Right lobe of liver (tissue), 6 donors: ENCODE data around the gene CNOT4. TPM values are rescaled to one million over a fixed set of nuclear protein-coding genes. Genes with fewer than 3 reads are reported as not detected.
A peak's percentile ranks its signal among the peaks of the same experiment; 100 is the strongest.

Experiments
- ATAC-seq, 4 donors: fragments of 200-7000 bp; cut with Tn5 transposase; one replicate each; pipeline ENCODE4 v1.9.1; 2020; ENCODE audit warnings: mild to moderate bottlenecking in 4 of 4, moderate library complexity in 4 of 4
- DNase-seq, 3 donors: peaks; one replicate each; pipeline ENCODE4 v3.0.0-alpha.2; 2020
- H3K27ac ChIP-seq, 3 donors: fragments of 200-600 bp; one replicate each; pipeline ENCODE4 v1.8.0; 2022
- H3K27me3 ChIP-seq, 2 donors: fragments of 200-600 bp; one replicate each; pipeline ENCODE4 v1.8.0; 2022
- H3K36me3 ChIP-seq, 4 donors: fragments of 200-600 bp; sonication (generic) in 1 of 4; one replicate each; pipeline versions ENCODE4 v1.5.1 to v1.8.0; 2017 to 2022; ENCODE audit warnings: control low read depth in 1 of 4
- H3K4me1 ChIP-seq, 4 donors: fragments of 200-600 bp; sonication (generic) in 1 of 4; one replicate each; pipeline versions ENCODE4 v1.5.1 to v1.8.0; 2017 to 2022; ENCODE audit warnings: control low read depth in 1 of 4
- H3K4me3 ChIP-seq, 3 donors: fragments of 200-600 bp; one replicate each; pipeline ENCODE4 v1.8.0; 2022
- H3K9me3 ChIP-seq, 4 donors: fragments of 200-600 bp; sonication (generic) in 1 of 4; one replicate each; pipeline versions ENCODE4 v1.5.1 to v1.8.0; 2017 to 2022; ENCODE audit warnings: control low read depth in 1 of 4
- CTCF ChIP-seq, 4 donors: fragments of 200-600 bp in 3 of 4; fragments of 450-650 bp in 1 of 4; IDR thresholded peaks; one replicate each; pipeline versions ENCODE4 v1.5.1 to v1.8.0; 2016 to 2022; ENCODE audit warnings: antibody characterized with exemption in 4 of 4, mild to moderate bottlenecking in 2 of 4
- POLR2A ChIP-seq: fragments of 450-650 bp; IDR thresholded peaks from one replicate; pipeline ENCODE4 v1.6.1; 2017; ENCODE audit warnings: antibody characterized with exemption, mild to moderate bottlenecking
- WGBS: methylation state at CpG from one replicate; pipeline ENCODE4 v1.1.6; 2018; ENCODE audit warnings: low coverage, low lambda C conversion rate; ENCODE audit not compliant: insufficient coverage; ENCODE audit errors: missing lambda C conversion rate; 5-methylcytosine and 5-hydroxymethylcytosine counted together
- intact Hi-C, 2 donors: fragments of 100-400 bp; cut with DNase I; formaldehyde crosslinking; loops; one replicate each; pipeline versions ENCODE4 v1.11.2 to v1.14.1; 2022
- total RNA-seq, 6 experiments: library from RNA; depleted of rRNA in 2 of 6; stranded (reverse); fragments of >200 nt in 2 of 6; fragmentation: NEBNext Ultra II Directional in 3 of 6; extraction: Animal tissue kit (Norgen Biotek cat#: 25700) in 3 of 6; gene quantifications; one replicate each; pipeline versions ENCODE4 v1.1.0 to v1.2.4, GENCODE V29; 2016 to 2023
- donor health status: DM: no; HTN: yes; CAD: no.
- donor health status: DM: no; HTN: no; CAD: no.
- donor health status: DM: no; HTN: no; CAD: no.
- donor health status: DM: no; HTN: yes; CAD: no.
- donor health status: DM: no; HTN: yes; CAD: no.

CNOT4 gene
- total RNA-seq, 6 experiments from 2014 or later = 9.1 to 14.1 (median 11.0) TPM

GRCh38 chr7:135337506-135337905 is 172.4 kb downstream of the CNOT4 start:
- peaks cover 0 to 6% (median 0%) of the 10 kb centered on the region in 4 donors for H3K4me1 ChIP-seq
- no peak for DNase-seq
- no peak for ATAC-seq
- no peak for TF ChIP-seq CTCF (IDR thresholded peaks at IDR 0.05)
- no peak for TF ChIP-seq POLR2A
- intact Hi-C loops = loop anchor here in 1 of 2 donors (10.0 kb wide), 1 partner anchor 53 kb away; no protein-coding TSS in a partner anchor
- H3K36me3 ChIP-seq = no peaks in the 10 kb centered on the region
- no peak overlapping the region for H3K4me3 ChIP-seq
- H3K27me3 ChIP-seq = no peaks in the 10 kb centered on the region
- H3K9me3 ChIP-seq = no peaks in the 10 kb centered on the region
- H3K27ac ChIP-seq = no peak overlapping the region
- WGBS = 100% methylated on average over 1 of the region's 5 CpGs

GRCh38 chr7:135335628-135336139 is 174.2 kb downstream of the CNOT4 start:
- H3K4me3 ChIP-seq = no peak overlapping the region
- H3K9me3 ChIP-seq = no peaks in the 10 kb centered on the region
- no peaks in the 10 kb centered on the region for H3K4me1 ChIP-seq
- ATAC-seq (peak; percentile 80 to 98 (median 88)), DNase-seq (peak; percentile 50 to 65 (median 60))
- intact Hi-C loops = loop anchor here in 1 of 2 donors (10.0 kb wide), 1 partner anchor 51 kb away; no protein-coding TSS in a partner anchor
- no peaks in the 10 kb centered on the region for H3K36me3 ChIP-seq
- H3K27ac ChIP-seq = no peak overlapping the region
- no peaks in the 10 kb centered on the region for H3K27me3 ChIP-seq
- TF ChIP-seq CTCF (IDR thresholded peaks at IDR 0.05) = peak; percentile 41 to 61 (median 52)
- no peak for TF ChIP-seq POLR2A
- no CpG with 5 or more reads among the region's 9 CpGs for WGBS

DNA sequence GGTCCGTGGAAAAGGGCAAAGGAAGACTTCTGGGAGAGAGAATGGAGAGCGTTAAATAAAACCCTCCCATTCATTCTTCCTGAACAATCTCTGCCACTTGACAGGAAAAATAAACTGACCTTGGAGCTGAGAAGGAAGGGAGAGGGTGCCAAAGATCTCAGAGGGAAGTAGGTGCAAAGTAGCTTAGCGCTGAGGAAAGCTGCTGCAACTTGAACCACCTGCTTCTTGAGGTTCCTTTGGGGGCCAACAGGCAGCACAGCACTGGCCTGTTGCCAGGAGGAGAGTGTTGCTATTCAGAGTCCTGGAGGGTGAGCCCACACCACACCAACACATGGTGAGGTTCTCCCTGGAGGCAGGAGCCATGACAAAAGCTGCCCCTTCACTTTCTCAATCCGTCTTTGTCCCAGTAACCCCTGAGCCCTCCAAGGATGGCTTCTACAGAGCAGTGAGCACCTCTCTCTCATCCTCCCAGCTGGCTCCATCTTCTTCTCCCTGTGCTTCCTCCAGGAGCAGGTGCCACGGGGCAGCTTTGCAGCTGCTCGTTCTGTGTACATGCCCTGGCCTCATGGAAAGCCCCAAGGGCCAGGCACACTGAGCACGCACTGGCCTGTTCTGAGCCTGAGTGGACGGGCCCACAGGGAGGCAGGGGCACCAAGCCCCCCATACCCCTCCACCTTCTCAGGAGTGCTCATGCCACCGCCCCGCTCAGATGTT is 174.9 kb downstream of the CNOT4 start:
- Histone ChIP-seq H3K36me3 (no peaks in the 10 kb centered on the region), H3K27me3 (no peaks in the 10 kb centered on the region), H3K27ac (no peak overlapping the region), H3K4me3 (no peak overlapping the region), H3K4me1 (no peaks in the 10 kb centered on the region), H3K9me3 (no peaks in the 10 kb centered on the region)
- DNase-seq = no peak
- WGBS = 37% methylated on average over 3 of the region's 10 CpGs
- intact Hi-C loops = loop anchor here in 1 of 2 donors (10.0 kb wide), 1 partner anchor 50 kb away; no protein-coding TSS in a partner anchor
- TF ChIP-seq POLR2A (no peak), CTCF (IDR thresholded peaks at IDR 0.05) (no peak)
- peak in 1 of 4 donors; percentile 8 for ATAC-seq

DNA sequence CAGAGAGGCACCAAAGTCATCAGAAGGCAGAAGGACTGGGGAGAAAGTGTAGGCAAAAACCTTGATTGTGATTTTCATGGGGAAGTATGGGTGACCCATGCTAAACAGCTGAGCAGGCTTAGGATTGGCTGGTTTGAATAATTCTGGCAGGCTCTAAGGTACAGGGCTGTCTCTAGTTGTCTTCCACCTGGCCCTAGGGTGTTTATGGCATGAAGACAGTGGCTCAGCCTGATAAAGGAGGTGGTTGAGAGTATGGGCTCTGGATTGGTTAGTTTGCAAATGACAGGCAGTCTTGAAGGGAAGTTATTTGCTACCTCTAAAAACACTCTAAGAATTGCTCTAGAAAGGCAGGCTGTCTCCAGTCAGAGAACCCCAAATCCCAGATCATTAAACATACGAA is 176.0 kb downstream of the CNOT4 start:
- Histone ChIP-seq H3K36me3 (no peaks in the 10 kb centered on the region), H3K4me3 (no peak overlapping the region), H3K27ac (no peak overlapping the region), H3K27me3 (no peaks in the 10 kb centered on the region), H3K9me3 (no peaks in the 10 kb centered on the region), H3K4me1 (no peaks in the 10 kb centered on the region)
- 78% methylated on average over 1 of the region's 1 CpG for WGBS
- DNase-seq = no peak
- intact Hi-C loops = loop anchor here in 1 of 2 donors (10.0 kb wide), 1 partner anchor 49 kb away; no protein-coding TSS in a partner anchor
- no peak for TF ChIP-seq POLR2A
- no peak for TF ChIP-seq CTCF (IDR thresholded peaks at IDR 0.05)
- no peak for ATAC-seq
